ENCODE results near the gene AMIGO1. TPM values are rescaled to one million over a fixed set of nuclear protein-coding genes. Genes with fewer than 3 reads are reported as not detected.
"Not testable (repeated sequence)": the region's sequence is repeated elsewhere in the genome, so short reads cannot be mapped to it uniquely, and the experiment has no call there.

AMIGO1 gene
- total RNA-seq, 4 donors from 2014 or later, result 1.0 to 10.1 (median 3.8) TPM

- H3K36me3 ChIP-seq, result no peaks in the 10 kb centered on the region
- no peaks in the 10 kb centered on the region for H3K4me1 ChIP-seq
- intact Hi-C loops (cut with DNase I; ENCODE audit: low total_unique reads), result no loop called here
- TF ChIP-seq CTCF (IDR thresholded peaks at IDR 0.05), result no peak
- TF ChIP-seq POLR2A (IDR thresholded peaks at IDR 0.05), result no peak
- no peaks in the 10 kb centered on the region for H3K9me3 ChIP-seq
- no peak overlapping the region for H3K27ac ChIP-seq
- H3K4me3 ChIP-seq, result no peak overlapping the region
- no peak for DNase-seq
- no peaks in the 10 kb centered on the region for H3K27me3 ChIP-seq
Measured at GRCh38 chr1:109477821-109478220, 31.7 kb downstream of the AMIGO1 start.

- Histone ChIP-seq H3K4me1 (no peaks in the 10 kb centered on the region), H3K27ac (no peak overlapping the region), H3K27me3 (no peaks in the 10 kb centered on the region), H3K9me3 (no peaks in the 10 kb centered on the region), H3K4me3 (no peak overlapping the region), H3K36me3 (no peaks in the 10 kb centered on the region)
- intact Hi-C loops (cut with DNase I; ENCODE audit: low total_unique reads), result no loop called here
- TF ChIP-seq POLR2A (IDR thresholded peaks at IDR 0.05) (no peak), CTCF (IDR thresholded peaks at IDR 0.05) (no peak)
- DNase-seq, result no peak
Measured at GRCh38 chr1:109476825-109477224, 32.7 kb downstream of the AMIGO1 start.

- no peaks in the 10 kb centered on the region for H3K27me3 ChIP-seq
- H3K4me1 ChIP-seq, result no peaks in the 10 kb centered on the region
- no peak overlapping the region for H3K4me3 ChIP-seq
- intact Hi-C loops (cut with DNase I; ENCODE audit: low total_unique reads), result no loop called here
- H3K9me3 ChIP-seq, result no peaks in the 10 kb centered on the region
- DNase-seq, result no peak
- H3K36me3 ChIP-seq, result no peaks in the 10 kb centered on the region
- H3K27ac ChIP-seq, result no peak overlapping the region
- TF ChIP-seq POLR2A (IDR thresholded peaks at IDR 0.05), result no peak
- no peak for TF ChIP-seq CTCF (IDR thresholded peaks at IDR 0.05)
Measured at GRCh38 chr1:109475261-109475660, 34.3 kb downstream of the AMIGO1 start.

- no peaks in the 10 kb centered on the region for H3K27me3 ChIP-seq
- no peaks in the 10 kb centered on the region for H3K36me3 ChIP-seq
- H3K9me3 ChIP-seq, result no peaks in the 10 kb centered on the region
- no peak overlapping the region for H3K27ac ChIP-seq
- DNase-seq, result no peak
- TF ChIP-seq POLR2A (IDR thresholded peaks at IDR 0.05) (no peak), CTCF (IDR thresholded peaks at IDR 0.05) (no peak)
- no peaks in the 10 kb centered on the region for H3K4me1 ChIP-seq
- intact Hi-C loops (cut with DNase I; ENCODE audit: low total_unique reads), result no loop called here
- no peak overlapping the region for H3K4me3 ChIP-seq
Measured at GRCh38 chr1:109474697-109475096, 34.8 kb downstream of the AMIGO1 start.

- not testable (repeated sequence) for DNase-seq, H3K27me3 ChIP-seq
Measured at GRCh38 chr1:109473284-109474057, 36.1 kb downstream of the AMIGO1 start.

More at GRCh38 chr1:109473284-109474057, 36.1 kb downstream of the AMIGO1 start:
- intact Hi-C loops (cut with DNase I; ENCODE audit: low total_unique reads); H3K4me1 ChIP-seq; H3K4me3 ChIP-seq; H3K36me3 ChIP-seq; H3K27ac ChIP-seq; H3K9me3 ChIP-seq: not testable (repeated sequence)
